LNCaP clone FGC (cell line): ENCODE measurements around the gene PLXNC1.

ENCODE experiments used
- DNase-seq: peaks from one replicate; pipeline ENCODE4 v3.0.0-alpha.2; 2011; ENCODE audit warnings: low read depth
- H3K4me3 ChIP-seq: 2 replicates; pipeline ENCODE4 v1.5.1; 2011; ENCODE audit warnings: mild to moderate bottlenecking, low read depth, low read length, control low read depth
- CTCF ChIP-seq: IDR thresholded peaks from 2 replicates; pipeline ENCODE4 v1.5.1; 2012; ENCODE audit warnings: mild to moderate bottlenecking; ENCODE audit not compliant: control insufficient read depth, insufficient read depth; ENCODE audit errors: extremely low read depth

Gene PLXNC1

GRCh38 chr12:94202245-94203180, 54.1 kb downstream of the PLXNC1 start:
- no peak for TF ChIP-seq CTCF

GRCh38 chr12:94203181-94203546, 54.8 kb downstream of the PLXNC1 start:
- no peak for TF ChIP-seq CTCF
- DNase-seq = no peak
- no peak overlapping the region for H3K4me3 ChIP-seq

More at GRCh38 chr12:94202245-94203180, 54.1 kb downstream of the PLXNC1 start:
- DNase-seq = no peak
- no peak overlapping the region for H3K4me3 ChIP-seq

- no peak for TF ChIP-seq CTCF
- H3K4me3 ChIP-seq = no peak overlapping the region
- no peak for DNase-seq
Measured at GRCh38 chr12:94203796-94204195, 55.4 kb downstream of the PLXNC1 start.

GRCh38 chr12:94204499-94205247, 56.3 kb downstream of the PLXNC1 start:
- DNase-seq = no peak
- no peak for TF ChIP-seq CTCF
- H3K4me3 ChIP-seq = no peak overlapping the region

GRCh38 chr12:94205822-94206221, 57.4 kb downstream of the PLXNC1 start:
- TF ChIP-seq CTCF = no peak
- no peak for DNase-seq
- H3K4me3 ChIP-seq = no peak overlapping the region

GRCh38 chr12:94206886-94207285, 58.5 kb downstream of the PLXNC1 start:
- DNase-seq = peak; percentile 15
- no peak for TF ChIP-seq CTCF
- H3K4me3 ChIP-seq = no peak overlapping the region
